HL-60 (cell line): ENCODE measurements around the gene ADAM19.
A peak's percentile ranks its signal among the peaks of the same experiment; 100 is the strongest.

Source experiments
- DNase-seq, 2 experiments: peaks; one replicate each; pipeline ENCODE4 v3.0.0-alpha.2; 2010 to 2020; ENCODE audit warnings: low read depth in 1 of 2, low spot score in 1 of 2
- H3K27ac ChIP-seq: fragments of 250-450 bp; sonication (Bioruptor Pico); replicated peaks from 2 replicates; pipeline ENCODE4 v1.5.1; 2020; ENCODE audit warnings: mild to moderate bottlenecking, moderate library complexity
- H3K27me3 ChIP-seq: fragments of 250-450 bp; sonication (Bioruptor Pico); 2 replicates; pipeline ENCODE4 v1.5.1; 2021; ENCODE audit warnings: mild to moderate bottlenecking, moderate library complexity; ENCODE audit not compliant: insufficient read depth, poor library complexity, severe bottlenecking
- H3K4me3 ChIP-seq: replicated peaks from 2 replicates; pipeline ENCODE4 v1.5.1; 2011; ENCODE audit warnings: mild to moderate bottlenecking, control low read depth, low read length; ENCODE audit not compliant: insufficient read depth
- GABPA ChIP-seq: IDR thresholded peaks from 2 replicates; pipeline ENCODE4 v1.6.1; 2012; ENCODE audit warnings: low read depth
- POLR2AphosphoS5 ChIP-seq: IDR thresholded peaks from 2 replicates; pipeline ENCODE4 v1.6.1; 2012; ENCODE audit warnings: low read depth
- SPI1 ChIP-seq: IDR thresholded peaks from 2 replicates; pipeline ENCODE4 v1.6.1; 2012; ENCODE audit warnings: low read depth, mild to moderate bottlenecking, borderline replicate concordance
- TF ChIP-seq, protein P1 (sequence below): IDR thresholded peaks from 2 replicates; pipeline ENCODE4 v1.6.1; 2012; ENCODE audit warnings: low read depth; ENCODE audit not compliant: insufficient replicate concordance
- TF ChIP-seq, protein P2 (sequence below): IDR thresholded peaks from one replicate; pipeline ENCODE4 v1.5.1; 2011; ENCODE audit warnings: low read length, control low read depth, inconsistent platforms; ENCODE audit not compliant: insufficient read depth

ADAM19 gene

DNA sequence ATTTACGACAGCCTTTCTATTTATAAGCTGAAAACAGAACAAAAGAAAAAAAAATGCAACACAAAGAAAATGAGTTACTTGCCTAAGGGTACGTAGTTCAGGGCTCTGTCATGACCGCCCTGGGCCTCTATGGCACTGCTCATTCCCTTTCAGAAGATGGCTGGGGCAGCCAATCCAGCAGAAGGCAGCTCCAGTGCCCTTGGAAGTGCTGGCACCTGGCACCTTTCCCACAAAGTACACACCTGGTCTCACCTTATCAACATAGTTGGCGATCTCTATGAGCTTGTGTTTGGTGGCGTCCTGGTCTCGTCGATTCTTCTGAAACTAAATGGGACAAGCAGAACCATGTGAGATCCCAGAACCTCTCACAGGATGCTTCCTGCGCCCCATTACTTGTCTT, 62.4 kb downstream of the ADAM19 start:
- no peak overlapping the region for H3K27ac ChIP-seq
- no peak overlapping the region for H3K4me3 ChIP-seq
- no peaks in the 10 kb centered on the region for H3K27me3 ChIP-seq
- TF ChIP-seq SPI1, result no peak
- TF ChIP-seq, protein P1, sequence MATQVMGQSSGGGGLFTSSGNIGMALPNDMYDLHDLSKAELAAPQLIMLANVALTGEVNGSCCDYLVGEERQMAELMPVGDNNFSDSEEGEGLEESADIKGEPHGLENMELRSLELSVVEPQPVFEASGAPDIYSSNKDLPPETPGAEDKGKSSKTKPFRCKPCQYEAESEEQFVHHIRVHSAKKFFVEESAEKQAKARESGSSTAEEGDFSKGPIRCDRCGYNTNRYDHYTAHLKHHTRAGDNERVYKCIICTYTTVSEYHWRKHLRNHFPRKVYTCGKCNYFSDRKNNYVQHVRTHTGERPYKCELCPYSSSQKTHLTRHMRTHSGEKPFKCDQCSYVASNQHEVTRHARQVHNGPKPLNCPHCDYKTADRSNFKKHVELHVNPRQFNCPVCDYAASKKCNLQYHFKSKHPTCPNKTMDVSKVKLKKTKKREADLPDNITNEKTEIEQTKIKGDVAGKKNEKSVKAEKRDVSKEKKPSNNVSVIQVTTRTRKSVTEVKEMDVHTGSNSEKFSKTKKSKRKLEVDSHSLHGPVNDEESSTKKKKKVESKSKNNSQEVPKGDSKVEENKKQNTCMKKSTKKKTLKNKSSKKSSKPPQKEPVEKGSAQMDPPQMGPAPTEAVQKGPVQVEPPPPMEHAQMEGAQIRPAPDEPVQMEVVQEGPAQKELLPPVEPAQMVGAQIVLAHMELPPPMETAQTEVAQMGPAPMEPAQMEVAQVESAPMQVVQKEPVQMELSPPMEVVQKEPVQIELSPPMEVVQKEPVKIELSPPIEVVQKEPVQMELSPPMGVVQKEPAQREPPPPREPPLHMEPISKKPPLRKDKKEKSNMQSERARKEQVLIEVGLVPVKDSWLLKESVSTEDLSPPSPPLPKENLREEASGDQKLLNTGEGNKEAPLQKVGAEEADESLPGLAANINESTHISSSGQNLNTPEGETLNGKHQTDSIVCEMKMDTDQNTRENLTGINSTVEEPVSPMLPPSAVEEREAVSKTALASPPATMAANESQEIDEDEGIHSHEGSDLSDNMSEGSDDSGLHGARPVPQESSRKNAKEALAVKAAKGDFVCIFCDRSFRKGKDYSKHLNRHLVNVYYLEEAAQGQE, result no peak
- TF ChIP-seq GABPA, result no peak
- no peak for TF ChIP-seq POLR2AphosphoS5
- TF ChIP-seq, protein P2, sequence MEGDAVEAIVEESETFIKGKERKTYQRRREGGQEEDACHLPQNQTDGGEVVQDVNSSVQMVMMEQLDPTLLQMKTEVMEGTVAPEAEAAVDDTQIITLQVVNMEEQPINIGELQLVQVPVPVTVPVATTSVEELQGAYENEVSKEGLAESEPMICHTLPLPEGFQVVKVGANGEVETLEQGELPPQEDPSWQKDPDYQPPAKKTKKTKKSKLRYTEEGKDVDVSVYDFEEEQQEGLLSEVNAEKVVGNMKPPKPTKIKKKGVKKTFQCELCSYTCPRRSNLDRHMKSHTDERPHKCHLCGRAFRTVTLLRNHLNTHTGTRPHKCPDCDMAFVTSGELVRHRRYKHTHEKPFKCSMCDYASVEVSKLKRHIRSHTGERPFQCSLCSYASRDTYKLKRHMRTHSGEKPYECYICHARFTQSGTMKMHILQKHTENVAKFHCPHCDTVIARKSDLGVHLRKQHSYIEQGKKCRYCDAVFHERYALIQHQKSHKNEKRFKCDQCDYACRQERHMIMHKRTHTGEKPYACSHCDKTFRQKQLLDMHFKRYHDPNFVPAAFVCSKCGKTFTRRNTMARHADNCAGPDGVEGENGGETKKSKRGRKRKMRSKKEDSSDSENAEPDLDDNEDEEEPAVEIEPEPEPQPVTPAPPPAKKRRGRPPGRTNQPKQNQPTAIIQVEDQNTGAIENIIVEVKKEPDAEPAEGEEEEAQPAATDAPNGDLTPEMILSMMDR, result no peak
- DNase-seq, result no peak

DNA sequence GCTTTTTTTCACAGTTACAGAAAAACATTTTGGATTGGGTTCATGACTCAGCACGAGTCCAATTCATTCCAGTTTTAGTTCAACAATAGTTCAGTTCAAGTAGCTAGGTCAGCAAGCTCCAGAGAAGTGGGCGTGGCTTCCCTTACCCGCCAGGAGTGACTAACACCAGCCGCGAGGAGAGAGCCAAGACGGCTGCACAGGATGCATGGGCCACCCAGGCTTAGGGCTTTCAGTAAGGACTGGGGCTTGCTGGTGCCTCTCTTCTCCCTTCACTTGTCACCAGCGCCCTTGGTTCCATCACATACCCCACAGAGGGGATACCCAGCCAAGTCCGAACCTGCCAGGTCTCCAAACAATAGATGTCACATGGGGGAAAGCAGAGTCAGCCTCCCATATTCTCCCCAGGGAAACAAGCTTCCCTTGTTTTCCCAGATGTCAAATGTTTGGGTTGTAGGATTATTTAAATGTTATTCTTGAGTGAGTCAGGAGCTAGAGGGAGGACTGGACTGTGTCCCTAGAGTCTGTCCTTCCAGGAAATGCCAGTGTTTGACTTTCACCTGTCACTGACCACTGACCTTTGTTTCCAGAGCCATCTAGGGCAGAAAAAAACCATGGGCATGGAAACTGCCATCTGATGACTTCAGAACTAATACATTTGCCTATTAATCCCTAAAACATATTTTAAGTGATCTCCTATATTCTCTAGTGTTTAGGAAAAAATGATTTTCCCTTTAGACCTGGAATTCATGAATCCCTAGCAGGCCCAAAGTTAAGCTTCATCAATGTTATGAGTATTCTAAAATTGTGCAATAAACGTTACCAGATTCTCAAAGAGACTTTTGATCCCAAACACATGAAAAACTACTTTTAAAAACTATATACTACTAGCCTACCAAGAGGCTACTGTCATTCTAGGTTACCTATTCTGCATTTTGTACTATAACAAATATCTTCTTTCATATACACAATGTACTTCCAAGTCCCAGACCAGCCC, 63.6 kb downstream of the ADAM19 start:
- TF ChIP-seq, protein P2, result no peak
- no peak for TF ChIP-seq POLR2AphosphoS5
- DNase-seq, result peak in 1 of 2 experiments; percentile 8
- Histone ChIP-seq H3K27ac (no peak overlapping the region), H3K4me3 (no peak overlapping the region), H3K27me3 (peaks cover 2% of the 10 kb centered on the region)

DNA sequence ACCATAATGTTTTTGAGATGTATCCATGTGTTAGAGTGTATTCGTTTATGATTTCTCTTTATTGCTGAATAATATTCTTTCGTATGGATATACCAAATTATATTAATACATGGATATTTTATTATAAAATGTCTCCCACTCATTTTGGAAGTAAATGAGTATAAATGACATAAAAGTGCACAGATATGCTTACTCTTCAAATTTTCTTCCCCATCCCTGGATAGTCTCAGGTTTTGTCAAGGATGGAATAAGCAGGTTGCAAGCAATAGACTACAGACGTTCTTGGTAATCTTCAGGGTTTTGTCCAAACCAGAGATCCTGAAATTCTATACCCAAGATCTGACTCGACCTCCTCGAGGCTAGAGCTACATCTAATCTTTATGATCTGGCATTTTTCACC, 64.9 kb downstream of the ADAM19 start:
- H3K27ac ChIP-seq, result no peak overlapping the region
- TF ChIP-seq GABPA (no peak), POLR2AphosphoS5 (no peak), SPI1 (no peak)
- TF ChIP-seq, protein P2, result no peak
- TF ChIP-seq, protein P1, result no peak
- H3K4me3 ChIP-seq, result no peak overlapping the region
- H3K27me3 ChIP-seq, result peaks cover 2% of the 10 kb centered on the region
- no peak for DNase-seq

DNA sequence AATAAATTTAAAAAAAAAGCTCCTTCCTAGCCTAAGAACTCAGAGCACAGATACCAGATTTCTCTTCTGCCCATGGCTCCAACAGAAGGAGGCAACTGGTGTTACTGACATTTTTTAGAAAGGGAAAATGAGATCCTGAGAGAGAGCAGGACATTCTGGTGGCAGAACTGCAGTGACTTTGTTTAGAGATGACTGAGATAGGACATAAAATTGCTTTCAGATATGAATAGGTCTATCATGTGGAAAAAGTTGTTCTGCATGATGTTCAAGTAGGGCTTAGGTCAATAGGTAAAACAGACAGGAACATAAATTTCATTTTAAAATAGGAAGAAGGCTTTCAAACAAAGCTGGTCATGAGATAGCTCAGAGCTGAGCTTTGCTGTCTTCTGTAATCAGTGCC, 66.0 kb downstream of the ADAM19 start:
- peaks cover 2% of the 10 kb centered on the region for H3K27me3 ChIP-seq
- no peak overlapping the region for H3K4me3 ChIP-seq
- no peak overlapping the region for H3K27ac ChIP-seq
- DNase-seq, result no peak
- TF ChIP-seq SPI1, result no peak
- TF ChIP-seq, protein P2, result no peak
- TF ChIP-seq, protein P1, result no peak
- no peak for TF ChIP-seq POLR2AphosphoS5
- no peak for TF ChIP-seq GABPA
